K562 (cell line): Measurements from ENCODE around the gene GAPVD1. TPM values are rescaled to one million over a fixed set of nuclear protein-coding genes. Genes with fewer than 3 reads are reported as not detected.

Experiments
- CEBPG ChIP-seq, 3 experiments: fragments of 200-800 bp in 1 of 3; sonication (Bioruptor generic) in 1 of 3; sonication (generic) in 1 of 3; formaldehyde crosslinking in 1 of 3; IDR thresholded peaks in 2 of 3; conservative IDR thresholded peaks in 1 of 3; 2 replicates each; pipeline versions ENCODE4 v1.6.1 to v1.8.0; 2016 to 2022; ENCODE audit warnings: missing compliant biosample characterization in 2 of 3, missing genetic modification characterization in 2 of 3, mild to moderate bottlenecking in 1 of 3, missing genetic modification reagents in 1 of 3
- CREBBP ChIP-seq: IDR thresholded peaks from one replicate; pipeline ENCODE4 v1.6.1; 2012; ENCODE audit warnings: low read depth, mild to moderate bottlenecking, control low read depth, inconsistent platforms, low read length
- ELF1 ChIP-seq: fragments of 200-800 bp; sonication (Bioruptor generic); IDR thresholded peaks from 2 replicates; pipeline ENCODE4 v1.6.1; 2016; ENCODE audit warnings: missing genetic modification characterization, missing compliant biosample characterization
- EP300 ChIP-seq: IDR thresholded peaks from 2 replicates; pipeline ENCODE4 v1.6.1; 2012; ENCODE audit warnings: low read length, improper control_type of control experiment
- HSF4 ChIP-seq: fragments of 250-450 bp; sonication (Bioruptor Pico); IDR thresholded peaks from 2 replicates; pipeline ENCODE4 v2.1.2; 2022; ENCODE audit warnings: mild to moderate bottlenecking, moderate library complexity, borderline replicate concordance
- KAT7 ChIP-seq: sonication (generic); formaldehyde crosslinking; IDR thresholded peaks from 2 replicates; pipeline ENCODE4 v1.8.0; 2022; ENCODE audit warnings: missing genetic modification reagents, mild to moderate bottlenecking, borderline replicate concordance
- MEF2D ChIP-seq: conservative IDR thresholded peaks from 2 replicates; pipeline ENCODE4 v1.6.1; 2016; ENCODE audit warnings: low read depth, missing genetic modification characterization, missing compliant biosample characterization
- MEIS2 ChIP-seq: fragments of 450-650 bp; IDR thresholded peaks from 2 replicates; pipeline ENCODE4 v1.6.1; 2014; ENCODE audit warnings: mild to moderate bottlenecking; ENCODE audit not compliant: partially characterized antibody
- NFIC ChIP-seq: fragments of 450-650 bp; IDR thresholded peaks from 2 replicates; pipeline ENCODE4 v1.6.1; 2017; ENCODE audit warnings: mild to moderate bottlenecking, inconsistent platforms
- NR2C2 ChIP-seq, 2 experiments: fragments of 200-800 bp in 1 of 2; sonication (Bioruptor generic) in 1 of 2; sonication (generic) in 1 of 2; formaldehyde crosslinking in 1 of 2; IDR thresholded peaks; 2 replicates each; pipeline versions ENCODE4 v1.6.1 to v1.8.0; 2016 to 2022; ENCODE audit warnings: mild to moderate bottlenecking in 1 of 2, missing compliant biosample characterization in 1 of 2, missing genetic modification characterization in 1 of 2, missing genetic modification reagents in 1 of 2
- NR4A1 ChIP-seq, 2 experiments: fragments of 250-450 bp in 1 of 2; fragments of 450-650 bp in 1 of 2; sonication (Bioruptor Pico) in 1 of 2; IDR thresholded peaks; 2 replicates each; pipeline versions ENCODE4 v1.4.0 to v1.6.1; 2016 to 2020; ENCODE audit warnings: mild to moderate bottlenecking in 2 of 2, missing compliant biosample characterization in 1 of 2, missing genetic modification characterization in 1 of 2, moderate library complexity in 1 of 2
- PCBP2 ChIP-seq: fragments of 200-400 bp; formaldehyde crosslinking; IDR thresholded peaks from 2 replicates; pipeline ENCODE4 v1.6.1; 2018; ENCODE audit warnings: low read length, low read depth, mild to moderate bottlenecking, moderate library complexity; ENCODE audit not compliant: poor library complexity, severe bottlenecking
- SNRNP70 ChIP-seq: fragments of 200-400 bp; formaldehyde crosslinking; optimal IDR thresholded peaks from 2 replicates; pipeline ENCODE3; 2017; ENCODE audit warnings: low read depth, low read length
- TSC22D4 ChIP-seq: fragments of 450-650 bp; IDR thresholded peaks from 2 replicates; pipeline ENCODE4 v1.6.1; 2016; ENCODE audit warnings: missing genetic modification characterization, missing biosample characterization, control low read depth
- ZC3H8 ChIP-seq: fragments of 450-650 bp; IDR thresholded peaks from 2 replicates; pipeline ENCODE4 v1.6.1; 2017
- ZNF263 ChIP-seq: sonication (generic); formaldehyde crosslinking; IDR thresholded peaks from 2 replicates; pipeline ENCODE4 v1.8.0; 2022; ENCODE audit warnings: mild to moderate bottlenecking, missing genetic modification reagents, borderline replicate concordance
- ZNF445 ChIP-seq: fragments of 250-450 bp; sonication (Bioruptor Pico); IDR thresholded peaks from 2 replicates; pipeline ENCODE4 v1.4.0; 2020; ENCODE audit warnings: low read depth, mild to moderate bottlenecking, moderate library complexity
- ZNF668 ChIP-seq: fragments of 250-450 bp; sonication (Bioruptor Pico); IDR thresholded peaks from 2 replicates; pipeline ENCODE4 v1.8.0; 2022; ENCODE audit warnings: mild to moderate bottlenecking, inconsistent platforms
- polyA plus RNA-seq, 8 experiments: library from polyadenylated mRNA; depleted of rRNA in 4 of 8; stranded (reverse) in 5 of 8; unstranded in 3 of 8; fragments of >200 nt; fragmentation: Nextera tagmentation in 2 of 8; fragmentation: Illumina TruSeq in 1 of 8; extraction: Ambion mirVana in 2 of 8; extraction: Trizol in 1 of 8; gene quantifications; 2 replicates each; pipeline versions ENCODE4 v1.2.1 to v1.2.3, GENCODE V29; 2011 to 2014; ENCODE audit warnings: inconsistent platforms in 1 of 8, missing spikeins in 1 of 8
- total RNA-seq, 7 experiments: library from RNA; depleted of rRNA in 6 of 7; stranded (reverse); fragments of >200 nt in 6 of 7; fragmentation: Illumina TruSeq in 2 of 7; extraction: Trizol in 2 of 7; gene quantifications; 2 replicates each; pipeline versions ENCODE4 v1.2.1 to v1.2.3, GENCODE V29; 2011 to 2021; ENCODE audit warnings: low replicate concordance in 1 of 7
- TF ChIP-seq, protein P1 (sequence below): fragments of 450-650 bp; IDR thresholded peaks from 2 replicates; pipeline ENCODE4 v1.6.1; 2016; ENCODE audit warnings: borderline replicate concordance
- TF ChIP-seq, protein P2 (sequence below): fragments of 450-650 bp; conservative IDR thresholded peaks from 2 replicates; pipeline ENCODE4 v1.6.1; 2016; ENCODE audit warnings: missing genetic modification characterization, low read depth, mild to moderate bottlenecking, missing compliant biosample characterization, moderate library complexity
- TF ChIP-seq, protein P3 (sequence below): fragments of 250-450 bp; sonication (Bioruptor Pico); IDR thresholded peaks from 2 replicates; pipeline ENCODE4 v1.9.0; 2021; ENCODE audit warnings: mild to moderate bottlenecking

GAPVD1 gene
- total and polyA plus RNA-seq, 9 of the 15 experiments (the other 6 are each of a cell fraction or from before 2014, with no cell fraction given), result 9.5 to 66.1 (median 45.5) TPM

DNA sequence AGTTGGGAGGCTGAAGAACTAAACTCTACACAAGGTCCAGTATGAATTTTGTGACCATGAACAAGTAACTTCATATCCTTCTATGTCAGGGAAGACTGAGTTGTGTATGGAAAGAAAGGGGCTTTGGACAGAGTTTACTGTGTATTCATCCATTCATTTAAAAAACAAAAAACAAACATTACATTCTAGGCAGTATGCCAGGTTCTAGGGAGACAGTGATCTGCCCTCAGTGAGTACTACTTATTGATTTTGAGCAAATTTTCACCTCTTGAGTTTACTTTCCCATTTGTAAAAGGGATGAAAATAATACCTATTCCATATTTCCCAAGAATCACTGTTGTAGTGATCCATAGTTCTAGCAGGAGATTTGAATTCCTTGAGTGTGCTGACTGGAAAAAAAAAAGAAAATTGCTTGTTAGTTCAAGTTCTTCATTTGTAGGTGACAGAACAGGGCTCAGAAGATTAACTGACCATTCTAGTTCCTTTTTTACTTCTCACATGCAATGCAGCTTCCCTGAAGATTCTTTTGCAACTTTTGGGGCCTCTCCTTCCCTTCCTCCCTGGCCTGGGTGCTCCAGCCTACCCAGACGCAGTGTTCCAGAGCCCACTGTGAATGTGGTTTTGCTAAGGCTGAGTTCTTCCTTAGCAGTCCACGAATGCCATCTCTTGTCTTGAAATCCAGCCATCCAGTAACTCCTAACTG is 2.6 kb upstream of the GAPVD1 start (continued):
- no peak for TF ChIP-seq ZC3H8
- no peak for TF ChIP-seq PCBP2
- no peak for TF ChIP-seq KAT7 (CRISPR knock-in tag)
- peak; percentile 45 for TF ChIP-seq MEIS2
- TF ChIP-seq, protein P1, sequence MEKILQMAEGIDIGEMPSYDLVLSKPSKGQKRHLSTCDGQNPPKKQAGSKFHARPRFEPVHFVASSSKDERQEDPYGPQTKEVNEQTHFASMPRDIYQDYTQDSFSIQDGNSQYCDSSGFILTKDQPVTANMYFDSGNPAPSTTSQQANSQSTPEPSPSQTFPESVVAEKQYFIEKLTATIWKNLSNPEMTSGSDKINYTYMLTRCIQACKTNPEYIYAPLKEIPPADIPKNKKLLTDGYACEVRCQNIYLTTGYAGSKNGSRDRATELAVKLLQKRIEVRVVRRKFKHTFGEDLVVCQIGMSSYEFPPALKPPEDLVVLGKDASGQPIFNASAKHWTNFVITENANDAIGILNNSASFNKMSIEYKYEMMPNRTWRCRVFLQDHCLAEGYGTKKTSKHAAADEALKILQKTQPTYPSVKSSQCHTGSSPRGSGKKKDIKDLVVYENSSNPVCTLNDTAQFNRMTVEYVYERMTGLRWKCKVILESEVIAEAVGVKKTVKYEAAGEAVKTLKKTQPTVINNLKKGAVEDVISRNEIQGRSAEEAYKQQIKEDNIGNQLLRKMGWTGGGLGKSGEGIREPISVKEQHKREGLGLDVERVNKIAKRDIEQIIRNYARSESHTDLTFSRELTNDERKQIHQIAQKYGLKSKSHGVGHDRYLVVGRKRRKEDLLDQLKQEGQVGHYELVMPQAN, result no peak
- no peak for TF ChIP-seq NR4A1 (CRISPR knock-in tag; IDR thresholded peaks at IDR 0.05)
- TF ChIP-seq NR4A1 (tag; IDR thresholded peaks at IDR 0.05), result no peak
- no peak for TF ChIP-seq CREBBP
- TF ChIP-seq EP300, result no peak
- TF ChIP-seq HSF4 (CRISPR knock-in tag), result no peak
- TF ChIP-seq TSC22D4, result no peak
- TF ChIP-seq ZNF263, result peak; percentile 53; the same call in 1 of the 2 replicates
- peak; percentile 29; the same call in 1 of the 2 replicates for TF ChIP-seq NFIC
- TF ChIP-seq MEF2D (tag), result no peak
- TF ChIP-seq ZNF668 (CRISPR knock-in tag), result no peak
- TF ChIP-seq CEBPG (CRISPR knock-in tag; IDR thresholded peaks at IDR 0.05), result no peak
- no peak for TF ChIP-seq CEBPG (tag; conservative IDR thresholded peaks at IDR 0.05 in 1 of 2, IDR thresholded peaks at IDR 0.05 in 1 of 2)
- TF ChIP-seq, protein P2, sequence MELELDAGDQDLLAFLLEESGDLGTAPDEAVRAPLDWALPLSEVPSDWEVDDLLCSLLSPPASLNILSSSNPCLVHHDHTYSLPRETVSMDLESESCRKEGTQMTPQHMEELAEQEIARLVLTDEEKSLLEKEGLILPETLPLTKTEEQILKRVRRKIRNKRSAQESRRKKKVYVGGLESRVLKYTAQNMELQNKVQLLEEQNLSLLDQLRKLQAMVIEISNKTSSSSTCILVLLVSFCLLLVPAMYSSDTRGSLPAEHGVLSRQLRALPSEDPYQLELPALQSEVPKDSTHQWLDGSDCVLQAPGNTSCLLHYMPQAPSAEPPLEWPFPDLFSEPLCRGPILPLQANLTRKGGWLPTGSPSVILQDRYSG (tag), result no peak
- TF ChIP-seq NR2C2 (CRISPR knock-in tag; IDR thresholded peaks at IDR 0.05), result no peak
- peak; percentile 55; the same call in 1 of the 2 replicates for TF ChIP-seq NR2C2 (tag; IDR thresholded peaks at IDR 0.05)
- TF ChIP-seq SNRNP70, result no peak
- TF ChIP-seq, protein P3, sequence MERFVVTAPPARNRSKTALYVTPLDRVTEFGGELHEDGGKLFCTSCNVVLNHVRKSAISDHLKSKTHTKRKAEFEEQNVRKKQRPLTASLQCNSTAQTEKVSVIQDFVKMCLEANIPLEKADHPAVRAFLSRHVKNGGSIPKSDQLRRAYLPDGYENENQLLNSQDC (CRISPR knock-in tag), result no peak
- TF ChIP-seq ZNF445 (CRISPR knock-in tag), result no peak
- no peak for TF ChIP-seq ELF1 (tag)
